Erythroblast (primary cell): ENCODE measurements around the gene MTMR3.

ENCODE experiments used
- DNase-seq, 2 experiments: peaks; one replicate each; lab custom pipeline; 2025; lab: John Stamatoyannopoulos, UW
- GATA1 ChIP-seq: IDR thresholded peaks from 2 replicates; pipeline ENCODE4 v1.6.1; 2011; ENCODE audit warnings: low read depth, mild to moderate bottlenecking, control low read depth, low read length, moderate library complexity
- POLR2A ChIP-seq: IDR thresholded peaks from 2 replicates; pipeline ENCODE4 v1.6.1; 2011; ENCODE audit warnings: mild to moderate bottlenecking, low read length

Gene MTMR3

DNA sequence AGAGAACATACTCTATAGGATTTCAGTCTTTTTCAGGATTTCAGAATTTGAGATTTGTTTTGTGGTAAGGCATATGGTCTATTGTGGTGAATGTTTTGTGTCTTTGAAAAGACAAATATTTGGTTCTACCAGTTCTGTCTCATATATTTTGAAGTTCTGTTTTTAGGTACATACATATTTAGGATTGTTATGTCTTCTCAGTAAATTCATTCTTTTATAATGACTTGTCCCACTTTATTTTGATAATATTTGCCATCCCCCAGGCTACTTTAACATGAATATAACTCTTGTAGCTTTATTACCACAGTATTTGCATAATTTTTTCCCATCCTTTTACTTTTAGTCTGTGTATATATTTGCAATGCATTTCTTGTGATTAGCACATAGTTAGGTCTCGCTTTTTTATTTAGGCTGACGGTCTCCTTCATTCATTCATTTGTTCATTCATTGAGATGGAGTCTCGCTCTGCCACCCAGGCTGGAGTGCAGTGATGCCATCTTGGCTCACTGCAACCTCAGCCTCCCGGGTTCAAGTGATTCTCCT lies 32.1 kb downstream of the MTMR3 start:
- TF ChIP-seq POLR2A (no peak), GATA1 (no peak)
- DNase-seq, result no peak

DNA sequence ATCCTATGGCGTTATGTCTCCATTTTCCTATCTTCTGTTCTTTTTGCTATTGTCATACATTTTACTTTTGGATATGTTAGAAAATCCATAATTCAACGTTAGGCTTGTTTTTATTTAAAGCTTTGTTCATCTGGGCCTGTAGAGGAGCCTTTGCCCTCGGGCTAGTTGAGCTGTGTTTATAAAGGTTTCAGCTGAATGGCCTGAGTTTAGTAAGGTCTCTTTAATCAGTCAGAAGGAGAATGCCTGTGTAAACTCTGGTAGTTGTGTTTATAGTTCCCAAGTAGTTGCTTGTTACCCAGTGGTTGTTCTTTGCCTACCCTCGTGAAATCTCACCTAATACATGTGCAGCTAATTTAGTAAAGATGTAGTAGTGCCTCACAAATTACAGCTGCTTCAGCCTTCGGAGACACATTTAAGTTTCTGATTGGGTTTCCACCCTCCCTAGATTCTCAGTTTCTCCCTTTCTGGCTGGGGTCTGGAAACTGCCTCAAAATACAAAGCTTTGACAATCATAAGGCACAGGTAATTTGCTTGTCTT lies 33.1 kb downstream of the MTMR3 start:
- no peak for TF ChIP-seq GATA1
- no peak for TF ChIP-seq POLR2A
- DNase-seq, result no peak

DNA sequence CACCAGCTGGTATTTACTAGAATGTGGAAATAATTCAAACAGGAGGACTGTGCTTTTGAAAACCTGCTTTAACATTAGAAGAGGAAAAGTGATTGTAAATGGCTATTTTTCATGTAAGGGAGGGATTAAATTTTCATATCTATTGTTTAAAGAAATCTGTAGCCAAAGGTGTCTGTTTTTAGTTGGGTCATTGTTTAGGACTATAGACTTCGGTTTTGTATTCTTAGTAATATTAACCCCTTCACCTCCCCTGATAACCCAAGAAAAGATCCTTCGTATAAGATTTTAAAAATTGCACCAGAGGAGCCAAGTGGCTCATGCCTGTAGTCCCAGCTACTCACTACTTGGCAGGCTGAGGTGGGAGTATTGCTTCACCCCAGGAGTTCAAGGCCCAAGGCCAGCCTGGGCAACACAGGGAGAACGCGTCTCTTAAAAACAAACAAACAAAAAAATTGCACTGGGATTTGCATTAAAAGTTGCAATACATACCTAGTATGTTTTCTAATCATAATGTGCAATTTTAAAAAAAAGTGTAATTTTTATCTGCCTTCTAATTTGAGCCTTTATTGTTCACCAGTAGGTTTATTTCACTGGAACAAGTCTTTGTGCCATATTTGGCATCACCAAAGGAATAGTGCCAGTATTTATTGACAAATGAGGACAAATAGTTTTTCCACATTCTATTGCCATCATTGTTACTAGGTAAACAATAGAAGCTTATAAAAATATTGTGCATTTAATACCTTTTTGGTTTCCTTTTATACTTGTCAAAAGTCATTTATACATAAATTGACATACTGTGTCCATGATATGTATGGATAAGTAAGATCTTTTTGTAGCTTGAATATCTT lies 34.3 kb downstream of the MTMR3 start:
- DNase-seq, result no peak
- no peak for TF ChIP-seq GATA1
- no peak for TF ChIP-seq POLR2A

DNA sequence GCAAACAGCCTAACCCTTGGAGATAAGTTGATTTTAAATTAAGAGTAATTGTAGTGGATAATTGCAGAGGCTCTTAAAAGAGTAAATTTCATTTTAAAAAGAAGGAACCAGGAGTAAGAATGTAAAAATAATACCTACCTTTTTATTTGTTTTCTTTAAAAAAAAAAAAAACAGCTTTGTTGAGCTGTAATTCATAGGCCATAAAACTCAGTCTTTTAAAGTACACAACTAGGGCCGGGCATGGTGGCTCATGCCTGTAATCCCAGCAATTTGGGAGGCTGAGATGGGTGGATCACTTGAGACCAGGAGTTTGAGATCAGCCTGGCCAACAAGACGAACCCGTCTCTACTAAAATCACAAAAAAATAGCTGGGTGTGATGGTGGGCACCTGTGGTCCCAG lies 42.4 kb downstream of the MTMR3 start:
- TF ChIP-seq GATA1 (no peak), POLR2A (no peak)
- DNase-seq, result no peak

DNA sequence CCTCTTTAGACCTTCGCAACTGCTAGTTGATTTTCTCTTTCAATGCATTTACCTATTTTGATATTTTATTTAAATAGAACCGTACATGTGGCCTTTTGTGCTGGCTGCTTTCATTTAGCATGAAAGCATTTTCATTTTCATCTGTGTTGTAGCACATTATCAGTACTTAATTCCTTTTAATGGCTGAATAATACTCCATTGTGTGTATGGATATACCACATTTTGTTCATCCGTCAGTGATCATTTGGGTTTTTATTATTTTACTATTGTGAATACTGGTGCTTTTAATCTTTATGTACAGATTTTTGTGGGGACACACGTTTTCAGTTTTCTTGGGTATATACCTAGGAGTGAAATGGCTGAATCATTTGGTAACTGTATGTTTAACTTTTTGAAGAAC lies 43.1 kb downstream of the MTMR3 start:
- no peak for DNase-seq
- TF ChIP-seq POLR2A (no peak), GATA1 (no peak)

DNA sequence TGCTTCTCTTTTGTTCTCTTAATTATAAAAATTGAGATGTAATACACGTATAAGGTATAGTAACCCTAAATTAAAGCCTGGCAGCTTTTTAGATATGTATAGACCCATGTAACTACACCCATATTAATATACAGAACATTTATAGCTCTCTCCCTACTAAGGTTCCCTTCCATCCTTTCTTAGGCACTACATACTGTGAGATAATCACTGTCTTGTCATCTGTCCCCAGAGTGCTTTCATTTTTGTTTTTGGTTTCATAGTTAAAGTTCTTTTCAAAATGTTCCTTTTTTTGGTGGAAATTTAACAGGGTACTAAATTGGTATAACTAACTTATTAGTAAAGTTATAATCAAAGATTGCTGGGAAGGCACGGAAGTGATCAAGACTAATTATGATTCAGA lies 49.2 kb downstream of the MTMR3 start:
- TF ChIP-seq POLR2A (no peak), GATA1 (no peak)

DNA sequence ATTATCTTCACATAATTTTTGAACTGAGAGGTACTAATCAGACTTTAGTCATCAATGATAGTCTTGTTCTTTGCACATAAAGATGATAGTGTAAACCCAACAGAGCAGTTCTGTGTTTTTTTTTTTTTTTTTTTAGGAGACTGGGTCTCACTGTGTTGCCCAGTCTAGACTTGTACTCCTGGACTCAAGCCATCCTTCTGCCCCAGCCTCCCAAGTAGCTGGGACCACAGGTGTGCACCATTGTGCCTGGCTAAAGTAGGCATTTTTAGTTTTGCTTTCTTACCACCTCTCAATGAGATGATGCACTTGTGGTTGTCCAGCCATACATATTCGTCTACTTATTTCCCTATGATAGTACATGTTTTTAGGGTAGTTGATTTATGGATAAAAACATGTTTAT lies 50.6 kb downstream of the MTMR3 start:
- TF ChIP-seq GATA1 (no peak), POLR2A (no peak)
- no peak for DNase-seq

More for the DNA sequence above, 49.2 kb downstream of the MTMR3 start:
- no peak for DNase-seq

DNA sequence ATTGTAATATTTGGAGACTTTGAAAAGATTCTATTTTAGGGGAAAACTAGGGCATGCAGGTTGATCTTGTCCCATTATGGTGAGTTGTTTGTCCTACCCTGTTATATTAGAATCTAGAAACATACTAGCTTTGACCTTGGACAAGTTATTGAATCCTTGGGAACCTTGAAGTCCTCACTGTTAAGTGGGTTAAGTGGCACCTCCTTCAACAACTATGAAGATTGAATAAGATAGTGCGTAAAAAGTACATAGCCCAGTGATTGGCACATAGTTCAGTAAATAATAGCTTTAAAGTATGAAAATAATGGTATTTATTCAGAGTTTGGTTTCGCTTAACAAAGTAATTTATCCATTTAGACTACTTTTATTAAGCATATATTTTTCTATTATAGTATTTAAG lies 51.6 kb downstream of the MTMR3 start:
- no peak for DNase-seq
- TF ChIP-seq POLR2A (no peak), GATA1 (no peak)

DNA sequence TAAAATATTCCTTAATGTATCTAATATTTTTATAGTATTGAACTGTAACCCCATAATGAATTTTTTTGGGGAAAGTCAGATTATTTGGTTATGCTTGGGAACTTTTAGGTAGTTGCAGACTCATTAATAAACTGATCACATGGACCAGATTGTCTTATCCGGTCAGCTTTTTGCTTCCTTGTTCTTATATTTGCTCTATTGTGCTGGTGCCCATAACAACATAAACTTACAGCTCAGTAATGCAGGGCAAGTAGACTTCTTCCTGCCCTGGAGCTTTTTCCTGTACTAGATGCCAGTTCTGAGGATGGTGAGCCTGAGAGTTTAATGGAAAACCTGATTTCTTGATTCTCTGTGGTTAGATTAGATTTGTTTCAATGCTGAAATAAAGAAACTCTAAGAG lies 53.2 kb downstream of the MTMR3 start:
- no peak for TF ChIP-seq POLR2A
- no peak for DNase-seq

DNA sequence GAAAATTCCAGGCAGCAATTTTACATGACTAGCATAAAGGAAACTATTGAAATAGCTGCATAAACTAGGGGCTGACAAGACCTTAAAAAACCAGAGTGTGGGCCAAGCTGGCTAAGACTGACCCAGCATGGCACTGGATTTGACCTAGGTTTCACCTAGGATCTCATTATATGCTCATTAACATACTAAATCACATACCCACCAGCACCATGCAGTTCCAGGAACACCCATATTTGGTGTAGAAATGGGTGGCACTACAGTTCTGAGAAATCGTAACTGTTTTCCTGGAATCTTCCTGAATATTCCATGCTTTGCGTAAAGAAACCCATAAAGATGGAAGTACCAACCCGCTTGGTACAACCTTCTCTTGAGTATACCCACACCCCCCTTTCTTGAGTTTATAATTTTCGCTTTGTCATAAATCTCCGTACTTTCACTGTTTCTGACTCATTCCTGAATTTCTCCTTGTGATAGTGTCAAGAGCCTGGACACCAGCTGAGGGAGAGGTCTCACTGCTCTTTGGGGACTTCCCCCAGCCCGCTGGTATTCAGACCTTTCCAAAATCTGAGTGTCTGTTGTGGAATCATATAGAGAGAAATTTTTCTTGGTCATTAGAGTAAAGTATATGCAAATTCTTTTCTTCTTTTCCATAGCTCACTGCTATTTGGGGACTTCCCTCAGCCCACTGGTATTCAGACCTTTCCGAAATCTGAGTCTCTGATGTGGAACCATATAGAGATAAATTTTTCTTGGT lies 55.1 kb downstream of the MTMR3 start:
- DNase-seq, result peak in 1 of 2 experiments; percentile 35
- no peak for TF ChIP-seq GATA1
- TF ChIP-seq POLR2A, result no peak

DNA sequence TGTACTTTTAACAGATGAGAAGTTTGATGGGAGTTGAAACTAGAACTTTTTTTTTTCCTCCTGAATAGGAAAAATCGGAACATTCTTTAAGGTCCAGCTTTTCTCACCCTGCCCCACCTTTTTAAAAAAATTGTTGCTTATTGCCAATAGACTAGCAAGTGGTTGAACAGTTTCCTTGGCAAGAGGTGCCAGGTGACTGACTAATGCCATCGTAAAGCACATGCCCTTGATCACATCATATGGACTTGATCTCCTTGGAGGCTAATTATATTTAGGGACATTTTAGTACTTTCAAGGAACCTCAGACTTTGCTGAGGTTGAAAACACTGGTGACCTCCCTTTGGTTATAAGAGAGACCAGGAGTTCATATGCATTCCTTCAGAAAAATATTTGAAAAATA lies 57.6 kb downstream of the MTMR3 start:
- no peak for DNase-seq
- TF ChIP-seq GATA1 (no peak), POLR2A (no peak)

DNA sequence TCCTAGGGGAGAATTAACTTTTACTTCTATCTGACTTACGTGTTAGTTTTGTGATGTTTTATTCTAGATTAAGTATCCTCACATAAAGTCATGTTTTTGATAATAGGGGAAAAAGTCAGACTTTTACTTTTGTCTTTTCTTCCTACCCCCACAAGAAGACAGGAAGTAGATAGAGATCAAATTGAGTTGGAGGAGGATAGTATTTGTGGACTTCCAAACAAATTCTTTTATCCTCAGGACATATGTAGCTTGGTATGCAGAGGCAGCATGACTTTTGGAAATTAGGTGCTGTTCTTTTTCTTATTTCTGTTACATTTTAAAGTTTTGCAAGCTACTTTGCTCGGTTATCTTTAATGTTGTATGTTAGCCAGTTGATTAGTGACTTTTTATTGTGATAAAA lies 61.4 kb downstream of the MTMR3 start:
- no peak for DNase-seq
- TF ChIP-seq POLR2A (no peak), GATA1 (no peak)

DNA sequence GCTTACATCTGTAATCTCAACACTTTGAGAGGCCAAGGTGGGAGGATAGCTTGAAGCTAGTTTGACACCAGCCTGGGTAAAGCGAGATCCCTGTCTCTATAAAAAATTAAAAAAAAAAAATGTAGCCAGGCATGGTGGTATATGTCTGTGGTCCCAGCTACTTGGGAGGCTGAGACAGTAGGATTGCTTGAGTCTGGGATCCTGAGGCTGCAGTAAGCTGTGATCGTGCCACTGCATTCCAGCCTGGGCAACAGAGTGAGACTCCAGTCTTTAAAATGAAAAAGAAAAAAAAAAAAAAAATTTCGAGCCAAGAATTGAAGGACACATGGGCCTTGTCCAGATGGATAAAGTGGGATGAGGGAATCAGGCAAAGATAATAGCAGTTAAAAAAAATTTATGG lies 62.5 kb downstream of the MTMR3 start:
- no peak for DNase-seq

DNA sequence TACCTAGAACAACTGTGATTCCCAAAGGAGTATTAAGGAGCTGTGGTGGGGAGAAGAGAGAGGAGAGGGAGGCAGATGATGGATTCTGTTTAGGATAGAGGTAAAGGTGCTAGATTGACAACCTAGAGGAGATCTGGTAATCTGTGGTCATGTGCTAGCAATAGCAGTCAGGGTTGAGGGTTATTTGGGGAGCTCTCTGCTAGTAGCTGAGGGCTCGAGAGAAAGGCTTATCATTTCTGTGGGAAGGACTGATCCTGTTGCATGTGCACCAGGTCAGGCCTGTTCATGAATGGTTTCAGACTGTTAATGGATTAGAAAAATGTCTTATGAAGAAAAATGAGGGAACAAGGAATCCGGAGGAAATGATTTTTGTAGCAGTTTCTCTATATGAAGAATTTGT lies 63.2 kb downstream of the MTMR3 start:
- no peak for TF ChIP-seq GATA1
- DNase-seq, result peak; percentile 10 to 32

More for the DNA sequence above, 62.5 kb downstream of the MTMR3 start:
- no peak for TF ChIP-seq POLR2A
